Endothelial cell of umbilical vein (primary cell): ENCODE measurements around the gene TADA2A. TPM values are rescaled to one million over a fixed set of nuclear protein-coding genes. Genes with fewer than 3 reads are reported as not detected.

ENCODE experiments used
- BruUV-seq: library from RNA; stranded (reverse); fragments of 400-500 nt; replicated peaks from 2 replicates; lab custom pipeline; 2021; lab: Mats Ljungman, UMichigan
- CTCF ChIA-PET: fragments of 300-600, 350-600 bp; sonication (Branson Sonifier 250); formaldehyde crosslinking; loops from one replicate; lab custom pipeline; 2021; ENCODE audit warnings: antibody characterized with exemption, inconsistent platforms; lab: Charles Lee
- POLR2A ChIA-PET: fragments of 300-600, 350-600 bp; sonication (Branson Sonifier 250); formaldehyde crosslinking; loops from one replicate; lab custom pipeline; 2021; ENCODE audit warnings: antibody characterized with exemption, inconsistent platforms; lab: Charles Lee
- DNase-seq: peaks from one replicate; pipeline ENCODE4 v3.0.0-alpha.2; 2011; ENCODE audit warnings: low read depth, low spot score
- FAIRE-seq: peaks from 2 replicates; lab custom pipeline; 2011; peaks lifted over from hg19 to GRCh38; lab: Jason Lieb, UNC
- H2AFZ ChIP-seq: 2 replicates; pipeline ENCODE4 v1.6.0; 2012; ENCODE audit warnings: low read depth, low read length, control low read depth, inconsistent platforms
- H3K27ac ChIP-seq: 2 replicates; pipeline ENCODE4 v1.5.1; 2011; ENCODE audit warnings: low read depth, mild to moderate bottlenecking, control low read depth, low read length, moderate library complexity; ENCODE audit not compliant: insufficient read depth
- H3K27me3 ChIP-seq, 2 experiments: 2 replicates each; pipeline versions ENCODE4 v1.6.0 to v1.6.1; 2011; ENCODE audit warnings: low read length in 2 of 2, mixed read lengths in 1 of 2; ENCODE audit not compliant: control insufficient read depth in 2 of 2, insufficient read depth in 2 of 2
- H3K36me3 ChIP-seq, 2 experiments: 2 replicates in 1 of 2; 3 replicates in 1 of 2; pipeline ENCODE4 v1.5.1; 2011; ENCODE audit warnings: low read length in 2 of 2, mild to moderate bottlenecking in 1 of 2, moderate library complexity in 1 of 2; ENCODE audit not compliant: control insufficient read depth in 2 of 2, insufficient read depth in 2 of 2; ENCODE audit errors: extremely low read depth in 1 of 2
- H3K4me1 ChIP-seq: 3 replicates; pipeline ENCODE4 v1.5.1; 2011; ENCODE audit warnings: mild to moderate bottlenecking, low read length; ENCODE audit not compliant: control insufficient read depth, insufficient read depth; ENCODE audit errors: extremely low read depth
- H3K4me2 ChIP-seq: 2 replicates; pipeline ENCODE4 v1.6.1; 2011; ENCODE audit warnings: low read length, control low read depth, mixed read lengths; ENCODE audit not compliant: insufficient read depth
- H3K4me3 ChIP-seq, 3 experiments: fragments of 200-600 bp in 1 of 3; sonication (generic), shearing (Covaris generic) in 1 of 3; replicated peaks in 1 of 3; 2 replicates each; pipeline ENCODE4 v1.5.1; 2011 to 2016; ENCODE audit warnings: control low read depth in 3 of 3, low read length in 3 of 3, mild to moderate bottlenecking in 2 of 3, inconsistent platforms in 1 of 3, low read depth in 1 of 3, moderate library complexity in 1 of 3; ENCODE audit not compliant: insufficient read depth in 1 of 3
- H3K79me2 ChIP-seq: 2 replicates; pipeline ENCODE4 v1.6.0; 2012; ENCODE audit warnings: low read length, inconsistent platforms; ENCODE audit not compliant: control insufficient read depth, insufficient read depth
- H3K9ac ChIP-seq: replicated peaks from 2 replicates; pipeline ENCODE3; 2011; ENCODE audit warnings: low read length, control low read depth; ENCODE audit not compliant: insufficient read depth; ENCODE audit errors: extremely low read depth
- H3K9me1 ChIP-seq: replicated peaks from 3 replicates; pipeline ENCODE4 v1.6.0; 2011; ENCODE audit warnings: mild to moderate bottlenecking, low read length; ENCODE audit not compliant: control insufficient read depth, insufficient read depth; ENCODE audit errors: extremely low read depth
- H3K9me3 ChIP-seq: replicated peaks from 2 replicates; pipeline ENCODE4 v1.5.1; 2012; ENCODE audit warnings: low read length, inconsistent platforms; ENCODE audit not compliant: control insufficient read depth, insufficient read depth
- H4K20me1 ChIP-seq: replicated peaks from 2 replicates; pipeline ENCODE3; 2011; ENCODE audit warnings: mild to moderate bottlenecking, low read length; ENCODE audit not compliant: control insufficient read depth, insufficient read depth; ENCODE audit errors: extremely low read depth
- CTCF ChIP-seq, 2 donors: IDR thresholded peaks; 1 replicate in 1 of 2; 2 replicates in 1 of 2; pipeline ENCODE4 v1.5.1; 2011; ENCODE audit warnings: low read length in 2 of 2, mild to moderate bottlenecking in 2 of 2, moderate library complexity in 2 of 2, control low read depth in 1 of 2, inconsistent platforms in 1 of 2, low read depth in 1 of 2; ENCODE audit not compliant: insufficient read depth in 1 of 2; ENCODE audit errors: extremely low read depth in 1 of 2
- EZH2 ChIP-seq: IDR thresholded peaks from 2 replicates; pipeline ENCODE4 v1.6.1; 2012; ENCODE audit warnings: borderline replicate concordance, low read depth, mild to moderate bottlenecking, moderate library complexity, low read length, inconsistent platforms; ENCODE audit not compliant: severe bottlenecking
- FOS ChIP-seq: IDR thresholded peaks from 2 replicates; pipeline ENCODE4 v1.6.1; 2011; ENCODE audit warnings: mild to moderate bottlenecking, low read length, moderate library complexity, borderline replicate concordance; ENCODE audit not compliant: insufficient read depth
- GATA2 ChIP-seq: IDR thresholded peaks from 2 replicates; pipeline ENCODE4 v1.7.0; 2011; ENCODE audit warnings: low read depth, mild to moderate bottlenecking, moderate library complexity, mixed read lengths, low read length; ENCODE audit not compliant: insufficient read length, insufficient read depth
- JUN ChIP-seq: IDR thresholded peaks from 2 replicates; pipeline ENCODE4 v1.6.1; 2011; ENCODE audit warnings: borderline replicate concordance, low read depth; ENCODE audit not compliant: insufficient read length, insufficient read depth
- MAX ChIP-seq: IDR thresholded peaks from 2 replicates; pipeline ENCODE4 v1.6.1; 2011; ENCODE audit not compliant: insufficient read depth, insufficient read length
- MYC ChIP-seq: IDR thresholded peaks from one replicate; pipeline ENCODE4 v1.6.1; 2011; ENCODE audit warnings: mild to moderate bottlenecking, low read depth, low read length
- POLR2A ChIP-seq: IDR thresholded peaks from 2 replicates; pipeline ENCODE4 v1.6.1; 2012; ENCODE audit warnings: low read depth, mild to moderate bottlenecking, control low read depth, low read length
- POLR2AphosphoS5 ChIP-seq: IDR thresholded peaks from 2 replicates; pipeline ENCODE4 v1.6.1; 2012; ENCODE audit warnings: low read depth, mild to moderate bottlenecking, control low read depth, low read length, moderate library complexity; ENCODE audit not compliant: insufficient read depth
- dilution Hi-C: fragments of 300-500 bp; cut with MboI; formaldehyde crosslinking; loops from one replicate; pipeline ENCODE4 v1.15.0; 2019; ENCODE audit warnings: low sequenced_read_pairs; ENCODE audit not compliant: extremely low pct_ligation_motif_present
- intact Hi-C: fragments of 100-400 bp; cut with micrococcal nuclease; formaldehyde crosslinking; loops from one replicate; pipeline ENCODE4 v1.10.0; 2022
- polyA plus RNA-seq, 4 experiments: library from polyadenylated mRNA; depleted of rRNA in 3 of 4; stranded (reverse) in 3 of 4; unstranded in 1 of 4; fragments of >200 nt; gene quantifications; 2 replicates each; pipeline versions ENCODE4 v1.2.1 to v1.2.3, GENCODE V29; 2011 to 2012; ENCODE audit warnings: missing spikeins in 1 of 4
- total RNA-seq: library from RNA; stranded (reverse); gene quantifications from 2 replicates; pipeline ENCODE4 v1.2.3, GENCODE V29; 2021

Gene TADA2A
- total and polyA plus RNA-seq, 2 donors (not counting 3 experiments of a cell fraction or from before 2014, with no cell fraction given), result 9.9 to 22.4 TPM

GRCh38 chr17:37517881-37518280 is 111.2 kb downstream of the TADA2A start:
- Histone ChIP-seq H4K20me1 (no peaks in the 10 kb centered on the region), H3K9me3 (no peaks in the 10 kb centered on the region), H3K36me3 (peaks cover 14 to 16% of the 10 kb centered on the region in 2 experiments), H3K4me3 (no peak overlapping the region), H3K9ac (no peak overlapping the region), H3K4me1 (no peaks in the 10 kb centered on the region), H3K27me3 (no peaks in the 10 kb centered on the region), H2AFZ (no peak overlapping the region), H3K4me2 (no peak overlapping the region), H3K27ac (no peak overlapping the region), H3K79me2 (peaks cover 4% of the 10 kb centered on the region), H3K9me1 (no peaks in the 10 kb centered on the region)
- no TSS peak for BruUV-seq
- intact Hi-C loops (no loop called here), dilution Hi-C loops (no loop called here)
- no peak for FAIRE-seq
- CTCF ChIA-PET, result interaction anchor here (1.3 to 4.3 kb wide), 3 partner anchors 9 to 144 kb away, joined by 3 to 16 read pairs (median 6); no protein-coding TSS in a partner anchor
- TF ChIP-seq MYC (no peak), MAX (no peak), EZH2 (no peak), POLR2AphosphoS5 (no peak), GATA2 (no peak), CTCF (IDR thresholded peaks at IDR 0.05; ENCODE audit: extremely low read depth in 1 of 2, insufficient read depth in 1 of 2, low read depth in 1 of 2, low read length in 2 of 2) (no peak), JUN (no peak), FOS (no peak), POLR2A (no peak)
- DNase-seq, result no peak
- POLR2A ChIA-PET, result no interaction called here
